GM12892 (cell line): ENCODE measurements around the gene ETV1.

Experiments used
- POLR2AphosphoS5 ChIP-seq: IDR thresholded peaks from 2 replicates; pipeline ENCODE4 v1.6.1; 2011; ENCODE audit warnings: low read depth, low read length, control low read depth
- TAF1 ChIP-seq: IDR thresholded peaks from 2 replicates; pipeline ENCODE4 v1.6.1; 2011; ENCODE audit warnings: low read depth, mild to moderate bottlenecking, control low read depth, low read length, borderline replicate concordance

GRCh38 chr7:13991791-13992595 lies 2.5 kb upstream of the ETV1 start:
- TF ChIP-seq TAF1 (no peak), POLR2AphosphoS5 (no peak)
